Endothelial cell of umbilical vein (primary cell): ENCODE data around the gene URAD.

Experiments
- CTCF ChIP-seq, 2 donors: IDR thresholded peaks; 1 replicate in 1 of 2; 2 replicates in 1 of 2; pipeline ENCODE4 v1.5.1; 2011; ENCODE audit warnings: low read length in 2 of 2, mild to moderate bottlenecking in 2 of 2, moderate library complexity in 2 of 2, control low read depth in 1 of 2, inconsistent platforms in 1 of 2, low read depth in 1 of 2; ENCODE audit not compliant: insufficient read depth in 1 of 2; ENCODE audit errors: extremely low read depth in 1 of 2
- EZH2 ChIP-seq: IDR thresholded peaks from 2 replicates; pipeline ENCODE4 v1.6.1; 2012; ENCODE audit warnings: borderline replicate concordance, low read depth, mild to moderate bottlenecking, moderate library complexity, low read length, inconsistent platforms; ENCODE audit not compliant: severe bottlenecking
- FOS ChIP-seq: IDR thresholded peaks from 2 replicates; pipeline ENCODE4 v1.6.1; 2011; ENCODE audit warnings: mild to moderate bottlenecking, low read length, moderate library complexity, borderline replicate concordance; ENCODE audit not compliant: insufficient read depth
- GATA2 ChIP-seq: IDR thresholded peaks from 2 replicates; pipeline ENCODE4 v1.7.0; 2011; ENCODE audit warnings: low read depth, mild to moderate bottlenecking, moderate library complexity, mixed read lengths, low read length; ENCODE audit not compliant: insufficient read length, insufficient read depth
- JUN ChIP-seq: IDR thresholded peaks from 2 replicates; pipeline ENCODE4 v1.6.1; 2011; ENCODE audit warnings: borderline replicate concordance, low read depth; ENCODE audit not compliant: insufficient read length, insufficient read depth
- MAX ChIP-seq: IDR thresholded peaks from 2 replicates; pipeline ENCODE4 v1.6.1; 2011; ENCODE audit not compliant: insufficient read depth, insufficient read length
- MYC ChIP-seq: IDR thresholded peaks from one replicate; pipeline ENCODE4 v1.6.1; 2011; ENCODE audit warnings: mild to moderate bottlenecking, low read depth, low read length
- POLR2A ChIP-seq: IDR thresholded peaks from 2 replicates; pipeline ENCODE4 v1.6.1; 2012; ENCODE audit warnings: low read depth, mild to moderate bottlenecking, control low read depth, low read length
- POLR2AphosphoS5 ChIP-seq: IDR thresholded peaks from 2 replicates; pipeline ENCODE4 v1.6.1; 2012; ENCODE audit warnings: low read depth, mild to moderate bottlenecking, control low read depth, low read length, moderate library complexity; ENCODE audit not compliant: insufficient read depth

- TF ChIP-seq EZH2 (no peak), POLR2AphosphoS5 (no peak), POLR2A (no peak), CTCF (IDR thresholded peaks at IDR 0.05; ENCODE audit: extremely low read depth in 1 of 2, insufficient read depth in 1 of 2, low read depth in 1 of 2, low read length in 2 of 2) (peak; percentile 35 to 43), JUN (no peak), FOS (no peak), MYC (no peak), MAX (no peak), GATA2 (no peak)
Measured at GRCh38 chr13:27997904-27998522, 9.5 kb upstream of the URAD start.
